Thyroid gland (tissue), 4 donors: Measurements from ENCODE around the gene ILKAP. TPM values are rescaled to one million over a fixed set of nuclear protein-coding genes. Genes with fewer than 3 reads are reported as not detected.

Source experiments
- DNase-seq, 2 donors: peaks; one replicate each; pipeline ENCODE4 v3.0.0-alpha.2; 2019
- H3K27ac ChIP-seq, 3 donors: fragments of 200-600 bp; sonication (generic); 1 replicate in 2 of 3; 2 replicates in 1 of 3; pipeline ENCODE4 v1.5.1; 2016 to 2019; ENCODE audit warnings: mild to moderate bottlenecking in 1 of 3, moderate library complexity in 1 of 3
- H3K27me3 ChIP-seq: fragments of 200-600 bp; sonication (generic); one replicate; pipeline ENCODE4 v1.5.1; 2019
- H3K36me3 ChIP-seq, 2 donors: fragments of 200-600 bp; sonication (generic); one replicate each; pipeline ENCODE4 v1.5.1; 2016 to 2019
- H3K4me1 ChIP-seq, 2 donors: fragments of 200-600 bp; sonication (generic); one replicate each; pipeline ENCODE4 v1.5.1; 2017 to 2019
- H3K4me3 ChIP-seq, 3 donors: fragments of 200-600 bp; sonication (generic); replicated peaks in 1 of 3; 1 replicate in 2 of 3; 2 replicates in 1 of 3; pipeline ENCODE4 v1.5.1; 2016; ENCODE audit warnings: mild to moderate bottlenecking in 1 of 3
- H3K9me3 ChIP-seq: fragments of 200-600 bp; sonication (generic); one replicate; pipeline ENCODE4 v1.5.1; 2017
- POLR2A ChIP-seq, 2 donors: fragments of 450-650 bp; IDR thresholded peaks; one replicate each; pipeline ENCODE4 v1.6.1; 2017; ENCODE audit warnings: antibody characterized with exemption in 2 of 2, mild to moderate bottlenecking in 2 of 2, moderate library complexity in 1 of 2
- WGBS, 2 donors: methylation state at CpG; one replicate each; pipeline ENCODE4 v1.1.5; 2017; 5-methylcytosine and 5-hydroxymethylcytosine counted together
- intact Hi-C: fragments of 100-400 bp; cut with DNase I; formaldehyde crosslinking; loops from one replicate; pipeline ENCODE4 v1.15.1; 2023
- total RNA-seq, 4 donors: library from RNA; depleted of rRNA; stranded (reverse); fragments of >200 nt; gene quantifications; one replicate each; pipeline ENCODE4 v1.2.3, GENCODE V29; 2016
- TF ChIP-seq, protein P1 (sequence below), 6 experiments: fragments of 200-600 bp in 3 of 6; fragments of 450-650 bp in 3 of 6; sonication (generic) in 3 of 6; IDR thresholded peaks; one replicate each; pipeline ENCODE4 v1.5.1; 2016 to 2019; ENCODE audit warnings: antibody characterized with exemption in 6 of 6, mild to moderate bottlenecking in 2 of 6, inconsistent platforms in 1 of 6, moderate library complexity in 1 of 6

The ILKAP gene
- total RNA-seq, 4 donors from 2014 or later, result 33.4 to 52.0 (median 41.0) TPM

DNA sequence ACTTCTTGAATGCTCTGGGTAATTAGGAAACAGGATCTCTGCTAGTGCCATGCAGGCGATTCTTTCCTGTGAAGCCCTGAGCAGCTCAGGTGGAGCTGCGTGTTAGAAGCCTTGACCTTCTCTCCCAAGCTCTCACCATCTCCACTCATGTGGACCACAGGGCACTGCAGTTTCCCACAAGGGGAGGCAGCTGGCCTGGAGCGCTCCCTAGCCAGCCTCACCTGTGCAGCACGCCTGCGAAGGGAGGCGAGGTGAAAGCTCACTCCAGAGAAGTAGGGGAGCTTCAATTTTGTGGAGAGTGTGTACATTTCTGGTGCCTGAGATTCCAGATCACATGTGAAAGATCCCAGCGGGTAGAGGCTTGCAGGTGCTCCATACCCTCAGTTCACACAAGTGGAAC lies 47.4 kb upstream of the ILKAP start:
- intact Hi-C loops, result loop anchor here (10.0 kb wide), 1 partner anchor 286 kb away; the partner anchor contains the start of gene UBE2F
- Histone ChIP-seq H3K27me3 (no peaks in the 10 kb centered on the region), H3K4me3 (no peak overlapping the region), H3K4me1 (no peaks in the 10 kb centered on the region), H3K9me3 (no peaks in the 10 kb centered on the region), H3K36me3 (peaks cover 45 to 75% of the 10 kb centered on the region in 2 donors), H3K27ac (no peak overlapping the region)
- TF ChIP-seq, protein P1, sequence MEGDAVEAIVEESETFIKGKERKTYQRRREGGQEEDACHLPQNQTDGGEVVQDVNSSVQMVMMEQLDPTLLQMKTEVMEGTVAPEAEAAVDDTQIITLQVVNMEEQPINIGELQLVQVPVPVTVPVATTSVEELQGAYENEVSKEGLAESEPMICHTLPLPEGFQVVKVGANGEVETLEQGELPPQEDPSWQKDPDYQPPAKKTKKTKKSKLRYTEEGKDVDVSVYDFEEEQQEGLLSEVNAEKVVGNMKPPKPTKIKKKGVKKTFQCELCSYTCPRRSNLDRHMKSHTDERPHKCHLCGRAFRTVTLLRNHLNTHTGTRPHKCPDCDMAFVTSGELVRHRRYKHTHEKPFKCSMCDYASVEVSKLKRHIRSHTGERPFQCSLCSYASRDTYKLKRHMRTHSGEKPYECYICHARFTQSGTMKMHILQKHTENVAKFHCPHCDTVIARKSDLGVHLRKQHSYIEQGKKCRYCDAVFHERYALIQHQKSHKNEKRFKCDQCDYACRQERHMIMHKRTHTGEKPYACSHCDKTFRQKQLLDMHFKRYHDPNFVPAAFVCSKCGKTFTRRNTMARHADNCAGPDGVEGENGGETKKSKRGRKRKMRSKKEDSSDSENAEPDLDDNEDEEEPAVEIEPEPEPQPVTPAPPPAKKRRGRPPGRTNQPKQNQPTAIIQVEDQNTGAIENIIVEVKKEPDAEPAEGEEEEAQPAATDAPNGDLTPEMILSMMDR (IDR thresholded peaks at IDR 0.05), result no peak
- no peak for TF ChIP-seq POLR2A (IDR thresholded peaks at IDR 0.05)
- 97 to 98% methylated on average over 7 of the region's 7 CpGs for WGBS, 2 donors
- DNase-seq, result no peak

- 81 to 82% methylated on average over 10 of the region's 10 CpGs for WGBS, 2 donors
- no peaks in the 10 kb centered on the region for H3K27me3 ChIP-seq
- peaks cover 32 to 59% of the 10 kb centered on the region in 2 donors for H3K36me3 ChIP-seq
- intact Hi-C loops, result no loop called here
- TF ChIP-seq, protein P1 (IDR thresholded peaks at IDR 0.05), result no peak
- no peak for TF ChIP-seq POLR2A (IDR thresholded peaks at IDR 0.05)
- DNase-seq, result no peak
- no peak overlapping the region for H3K4me3 ChIP-seq
- H3K4me1 ChIP-seq, result no peaks in the 10 kb centered on the region
- no peaks in the 10 kb centered on the region for H3K9me3 ChIP-seq
- H3K27ac ChIP-seq, result no peak overlapping the region
Measured at GRCh38 chr2:238247841-238248453, 44.5 kb upstream of the ILKAP start.

DNA sequence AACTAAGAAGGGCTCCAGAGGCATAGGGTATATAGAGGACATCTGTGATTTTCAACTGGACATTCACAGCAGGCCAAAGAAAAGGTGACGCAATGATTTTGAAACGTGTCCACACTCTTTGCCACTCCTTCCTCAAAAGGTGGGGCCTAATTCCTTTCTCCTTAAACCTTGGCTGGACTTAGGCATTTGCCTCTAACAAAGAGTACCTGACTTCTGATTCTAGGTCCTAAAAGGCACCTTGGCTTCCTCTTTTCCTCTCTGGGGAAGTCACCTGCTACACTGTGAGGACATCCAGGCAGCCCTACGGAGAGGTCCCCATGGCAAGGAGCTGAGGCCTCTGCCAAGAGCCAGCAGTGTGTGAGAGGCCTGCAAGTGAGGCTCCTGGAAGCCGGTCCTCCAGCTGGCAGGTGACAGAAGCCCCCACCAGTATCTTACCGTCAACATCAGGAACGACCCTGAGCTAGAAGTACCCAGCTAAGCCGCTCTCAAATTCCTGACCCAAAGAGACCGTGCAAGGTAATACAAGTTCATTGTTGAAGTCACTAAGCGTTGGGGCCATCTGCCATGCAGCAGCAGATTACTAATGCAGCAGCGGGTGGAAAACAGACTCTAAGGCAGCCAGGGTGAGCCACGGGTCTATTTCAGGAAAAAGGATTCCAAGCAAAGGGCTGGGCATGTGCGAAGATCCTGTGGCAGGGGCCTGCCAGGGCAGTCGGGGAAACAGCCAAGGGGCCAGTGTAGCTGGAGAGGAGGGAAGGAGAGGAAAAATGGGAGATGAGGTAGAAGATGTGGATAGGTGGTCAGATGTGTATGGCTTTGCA lies 43.7 kb upstream of the ILKAP start:
- no peaks in the 10 kb centered on the region for H3K27me3 ChIP-seq
- H3K9me3 ChIP-seq, result no peaks in the 10 kb centered on the region
- intact Hi-C loops, result no loop called here
- H3K27ac ChIP-seq, result no peak overlapping the region
- H3K4me3 ChIP-seq, result no peak overlapping the region
- peaks cover 25 to 52% of the 10 kb centered on the region in 2 donors for H3K36me3 ChIP-seq
- 88 to 92% methylated on average over 13 of the region's 13 CpGs for WGBS, 2 donors
- no peak for DNase-seq
- H3K4me1 ChIP-seq, result no peaks in the 10 kb centered on the region
- TF ChIP-seq, protein P1 (IDR thresholded peaks at IDR 0.05), result no peak
- TF ChIP-seq POLR2A (IDR thresholded peaks at IDR 0.05), result no peak

- WGBS, 2 donors, result 86 to 93% methylated on average over 5 of the region's 5 CpGs
- Histone ChIP-seq H3K27me3 (no peaks in the 10 kb centered on the region), H3K4me1 (peaks cover 10 to 14% of the 10 kb centered on the region in 2 donors), H3K27ac (no peak overlapping the region), H3K4me3 (no peak overlapping the region), H3K36me3 (peaks cover 9 to 28% of the 10 kb centered on the region in 2 donors), H3K9me3 (no peaks in the 10 kb centered on the region)
- DNase-seq, result no peak
- intact Hi-C loops, result no loop called here
- no peak for TF ChIP-seq POLR2A (IDR thresholded peaks at IDR 0.05)
- TF ChIP-seq, protein P1 (IDR thresholded peaks at IDR 0.05), result no peak
Measured at GRCh38 chr2:238244151-238244550, 40.7 kb upstream of the ILKAP start.
